Measurements from ENCODE around the gene PPM1H.

DNA sequence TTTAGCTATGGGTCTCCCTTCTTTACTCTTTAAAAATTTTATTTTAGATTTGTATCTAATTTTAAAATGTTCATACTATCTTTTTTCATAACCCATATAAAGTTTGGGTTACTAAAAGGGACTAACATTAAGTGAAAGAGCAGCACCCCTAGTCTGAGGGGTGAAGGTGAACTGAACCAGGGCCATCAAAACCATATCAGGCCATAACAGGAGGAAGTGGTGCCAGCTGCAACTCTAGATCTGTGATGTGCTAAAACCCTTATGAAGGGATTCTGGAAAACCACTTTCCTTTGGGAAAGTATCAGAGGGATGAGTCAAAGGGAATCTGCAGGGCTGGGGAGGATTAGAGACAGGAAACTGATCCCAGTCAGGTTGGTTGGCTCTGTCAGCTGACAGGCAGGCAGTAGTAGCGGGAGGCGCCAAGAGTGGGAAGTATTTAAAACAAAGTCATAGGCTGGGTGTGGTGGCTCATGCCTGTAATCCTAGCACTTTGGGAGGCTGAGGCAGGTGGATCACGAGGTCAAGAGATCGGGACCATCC lies 162.5 kb downstream of the PPM1H start:
- TF ChIP-seq, protein P1, sequence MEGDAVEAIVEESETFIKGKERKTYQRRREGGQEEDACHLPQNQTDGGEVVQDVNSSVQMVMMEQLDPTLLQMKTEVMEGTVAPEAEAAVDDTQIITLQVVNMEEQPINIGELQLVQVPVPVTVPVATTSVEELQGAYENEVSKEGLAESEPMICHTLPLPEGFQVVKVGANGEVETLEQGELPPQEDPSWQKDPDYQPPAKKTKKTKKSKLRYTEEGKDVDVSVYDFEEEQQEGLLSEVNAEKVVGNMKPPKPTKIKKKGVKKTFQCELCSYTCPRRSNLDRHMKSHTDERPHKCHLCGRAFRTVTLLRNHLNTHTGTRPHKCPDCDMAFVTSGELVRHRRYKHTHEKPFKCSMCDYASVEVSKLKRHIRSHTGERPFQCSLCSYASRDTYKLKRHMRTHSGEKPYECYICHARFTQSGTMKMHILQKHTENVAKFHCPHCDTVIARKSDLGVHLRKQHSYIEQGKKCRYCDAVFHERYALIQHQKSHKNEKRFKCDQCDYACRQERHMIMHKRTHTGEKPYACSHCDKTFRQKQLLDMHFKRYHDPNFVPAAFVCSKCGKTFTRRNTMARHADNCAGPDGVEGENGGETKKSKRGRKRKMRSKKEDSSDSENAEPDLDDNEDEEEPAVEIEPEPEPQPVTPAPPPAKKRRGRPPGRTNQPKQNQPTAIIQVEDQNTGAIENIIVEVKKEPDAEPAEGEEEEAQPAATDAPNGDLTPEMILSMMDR (conservative IDR thresholded peaks at IDR 0.05; ENCODE audit: low read length), result no peak
- no peak for TF ChIP-seq EZH2phosphoT487 (IDR thresholded peaks at IDR 0.05; ENCODE audit: borderline replicate concordance)

Data from Loucy (cell line).